ENCODE data around the gene LMTK3.

LMTK3 gene

GRCh38 chr19:48508729-48509411, 2.8 kb downstream of the LMTK3 start:
- no peak for DNase-seq (ENCODE audit: low read depth)

DNA sequence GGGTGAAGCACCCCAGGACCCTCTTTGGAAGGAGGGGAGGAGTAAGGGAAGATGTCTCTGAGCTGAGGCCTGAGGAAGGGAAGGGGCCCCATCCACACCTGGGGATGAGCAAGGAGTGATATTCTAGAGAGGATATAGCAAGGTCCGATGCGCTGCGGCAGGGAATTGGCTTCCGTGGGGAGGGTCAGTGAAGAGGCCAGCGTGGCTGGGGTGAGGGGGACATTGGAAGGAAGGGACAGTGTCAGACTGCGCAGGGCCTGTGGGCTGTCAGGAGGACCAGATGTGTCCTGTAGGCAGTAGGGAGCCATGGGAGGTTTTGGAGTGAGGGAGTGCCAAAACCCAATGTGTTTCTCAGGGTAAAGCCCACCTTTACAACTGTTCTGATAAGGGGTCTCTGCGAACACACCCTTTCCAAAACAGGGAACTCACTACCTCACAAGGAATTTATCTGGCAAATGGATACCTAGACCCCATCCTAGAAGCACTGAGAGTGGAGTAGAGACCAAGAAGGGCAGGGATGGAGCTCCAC, 3.7 kb downstream of the LMTK3 start:
- no peak for DNase-seq (ENCODE audit: low read depth)

DNA sequence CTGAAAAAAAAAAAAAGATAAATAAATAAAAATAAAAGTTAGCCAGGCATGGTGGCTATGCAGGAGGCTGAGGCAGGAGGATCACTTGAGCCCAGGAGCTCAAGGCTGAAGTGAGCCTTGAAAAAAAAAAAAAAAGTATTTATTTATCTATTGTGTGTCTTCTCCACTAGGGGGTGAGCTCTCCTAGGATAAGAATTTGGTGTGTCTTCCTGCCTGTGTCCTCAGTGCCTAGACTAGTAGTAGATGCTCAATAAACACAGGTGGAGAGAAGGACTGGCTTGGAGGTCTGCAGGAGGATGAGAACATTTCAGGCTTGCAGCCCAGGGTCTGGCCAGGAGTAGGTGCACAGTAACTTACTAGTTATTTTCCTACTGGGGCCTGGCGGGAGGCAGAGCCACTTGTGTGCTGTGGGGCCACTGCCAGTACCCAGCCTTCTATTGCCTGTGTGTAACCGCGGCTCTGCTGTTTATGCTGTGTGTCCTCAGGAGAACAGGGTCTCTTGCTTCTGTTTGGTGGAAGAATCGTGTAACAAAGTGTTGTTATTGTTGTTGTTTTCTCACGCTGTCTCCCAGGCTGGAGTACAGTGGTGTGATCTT, 5.4 kb downstream of the LMTK3 start:
- peak; percentile 18 for DNase-seq (ENCODE audit: low read depth)

- DNase-seq (ENCODE audit: low read depth), result no peak
Measured at GRCh38 chr19:48502350-48503018, 9.2 kb downstream of the LMTK3 start.

GRCh38 chr19:48501494-48502349, 9.9 kb downstream of the LMTK3 start:
- DNase-seq (ENCODE audit: low read depth), result no peak

GRCh38 chr19:48500830-48501493, 10.7 kb downstream of the LMTK3 start:
- DNase-seq (ENCODE audit: low read depth), result no peak

DNA sequence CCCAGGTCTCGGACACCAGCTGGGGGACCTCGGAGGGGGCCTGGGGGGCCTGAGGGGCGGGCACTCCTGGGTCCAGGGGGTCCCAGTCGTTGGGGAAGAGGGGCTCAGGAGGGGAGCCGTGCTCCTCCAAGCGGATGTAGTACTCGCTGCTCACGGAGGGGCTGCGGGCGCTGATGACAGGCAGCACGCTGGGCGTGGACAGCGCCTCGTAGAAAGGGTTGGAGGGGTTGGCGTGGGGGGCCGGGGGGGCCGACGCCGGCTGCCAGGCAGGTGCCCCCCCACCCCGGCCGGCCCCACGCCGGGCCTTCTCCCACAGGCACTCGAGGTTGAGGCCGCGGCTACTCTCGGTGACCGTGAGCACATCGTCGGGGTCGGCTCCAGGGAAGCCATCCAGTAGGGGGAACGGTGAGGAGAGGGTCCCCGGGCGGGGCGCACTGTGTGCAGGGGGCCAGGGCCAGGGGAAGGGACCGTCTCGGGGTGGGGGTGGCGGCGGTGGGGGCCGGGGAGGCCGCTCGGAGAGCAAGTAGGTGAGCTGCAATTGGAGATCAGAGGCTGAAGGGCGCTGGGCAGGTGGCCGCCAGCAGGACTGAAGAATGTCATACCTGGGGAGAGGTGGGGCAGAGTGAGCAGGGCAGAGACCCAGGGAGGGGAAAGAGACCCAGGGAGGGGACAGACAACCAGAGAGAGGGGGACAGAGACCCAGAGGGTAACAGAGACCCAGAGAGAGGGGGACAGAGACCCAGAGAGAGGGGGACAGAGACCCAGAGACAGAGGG, 12.1 kb downstream of the LMTK3 start:
- DNase-seq (ENCODE audit: low read depth), result no peak

GRCh38 chr19:48498595-48499311, 12.9 kb downstream of the LMTK3 start:
- DNase-seq (ENCODE audit: low read depth), result no peak

- no peak for DNase-seq (ENCODE audit: low read depth)
Measured at GRCh38 chr19:48497728-48498594, 13.7 kb downstream of the LMTK3 start.

GRCh38 chr19:48496959-48497727, 14.5 kb downstream of the LMTK3 start:
- DNase-seq (ENCODE audit: low read depth), result no peak

GRCh38 chr19:48495396-48495795, 16.2 kb downstream of the LMTK3 start:
- no peak for DNase-seq (ENCODE audit: low read depth)

DNA sequence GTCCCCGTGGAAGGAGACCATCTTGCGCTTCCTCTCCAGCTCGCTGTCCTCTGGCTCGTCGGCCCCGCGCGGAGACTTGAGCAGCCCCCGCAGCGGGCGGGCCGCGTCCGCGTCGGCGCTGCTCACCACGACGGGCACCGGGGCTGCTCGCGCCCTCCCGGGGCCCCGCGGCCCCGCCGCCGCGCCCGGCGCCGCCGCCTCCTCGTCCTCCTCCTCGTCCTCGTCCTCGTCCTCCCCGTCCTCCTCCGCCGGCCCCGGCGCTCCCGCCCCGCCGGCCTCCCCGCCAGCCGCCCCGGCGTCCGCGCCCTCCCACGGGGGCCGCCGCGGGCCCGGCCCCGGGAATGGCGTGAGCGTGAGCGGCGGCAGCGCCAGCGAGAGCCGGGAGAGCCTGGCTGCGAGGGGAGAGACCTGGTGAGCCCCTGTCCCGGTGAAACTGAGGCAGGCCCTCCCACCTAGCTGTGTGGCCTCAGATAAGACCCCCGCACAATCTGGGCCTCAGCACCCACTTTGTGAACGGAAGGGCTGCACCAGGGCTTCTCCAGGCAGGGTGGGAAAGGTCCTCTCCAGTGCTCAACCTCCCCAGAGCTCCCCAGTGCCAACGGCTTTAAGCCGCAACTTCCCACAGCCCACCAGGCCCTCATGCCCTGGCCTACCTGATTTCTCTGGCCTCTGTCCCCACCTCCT, 17.8 kb downstream of the LMTK3 start:
- no peak for DNase-seq (ENCODE audit: low read depth)

- DNase-seq (ENCODE audit: low read depth), result peak; percentile 93
Measured at GRCh38 chr19:48492925-48493717, 18.5 kb downstream of the LMTK3 start.

DNA sequence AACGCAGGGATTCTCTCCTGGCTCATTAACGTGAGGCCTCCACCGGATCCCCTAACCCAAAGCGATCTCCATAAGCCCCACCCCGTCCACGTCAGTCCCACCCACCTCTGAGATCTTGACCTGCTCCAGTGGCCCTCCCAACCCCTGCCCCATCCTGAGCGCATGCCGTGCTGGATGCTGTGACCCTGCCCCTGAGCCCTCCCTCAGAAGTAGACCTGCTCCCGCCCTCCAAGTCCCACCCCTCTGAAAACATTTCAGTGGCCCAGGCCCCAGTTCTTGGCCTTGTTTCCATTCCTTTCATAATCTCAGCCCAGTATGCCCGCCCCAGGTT, 19.9 kb downstream of the LMTK3 start:
- no peak for DNase-seq (ENCODE audit: low read depth)

GRCh38 chr19:48490981-48491792, 20.4 kb downstream of the LMTK3 start:
- no peak for DNase-seq (ENCODE audit: low read depth)

DNA sequence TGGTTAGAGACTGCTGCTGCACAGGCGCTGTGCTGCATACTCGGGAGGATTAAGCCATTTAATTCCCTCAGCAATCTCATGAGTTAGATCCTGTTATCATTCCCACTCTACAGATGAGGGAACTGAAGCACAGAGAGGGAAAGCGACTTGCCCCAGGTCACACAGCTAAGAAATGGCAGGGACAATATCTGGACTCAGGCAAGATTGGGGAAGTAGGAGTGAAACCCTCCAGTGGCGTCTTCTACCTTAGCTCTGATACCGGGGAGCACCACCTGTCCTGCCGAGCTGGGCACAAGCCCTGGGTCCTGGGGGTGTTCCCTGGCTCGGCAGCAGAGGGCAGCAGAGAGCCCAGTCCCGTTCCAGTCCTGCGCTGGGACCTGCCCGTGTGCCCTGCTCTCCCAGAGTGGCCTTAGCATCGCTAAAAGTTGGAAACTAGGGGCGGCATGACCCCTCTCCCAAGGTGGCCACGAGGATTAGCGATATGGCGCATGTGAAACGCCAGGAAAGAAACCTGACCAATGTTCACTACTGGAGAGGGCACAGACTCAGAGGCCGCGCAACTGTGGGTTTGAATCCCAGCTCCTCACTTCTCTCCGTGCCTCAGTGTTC, 21.9 kb downstream of the LMTK3 start:
- DNase-seq (ENCODE audit: low read depth), result no peak

All from stromal cell of bone marrow (primary cell).